Fibroblast of pulmonary artery (primary cell): ENCODE data around the gene STXBP6.

Experiments used
- DNase-seq: peaks from one replicate; pipeline ENCODE4 v3.0.0-alpha.2; 2010; ENCODE audit warnings: low read depth
- H3K4me3 ChIP-seq: replicated peaks from 2 replicates; pipeline ENCODE4 v1.5.1; 2011; ENCODE audit warnings: low read depth, mild to moderate bottlenecking, control low read depth, low read length, moderate library complexity
- CTCF ChIP-seq: IDR thresholded peaks from 2 replicates; pipeline ENCODE4 v1.5.1; 2011; ENCODE audit warnings: mild to moderate bottlenecking, control low read depth, low read length, inconsistent platforms; ENCODE audit errors: missing control alignments

STXBP6 gene

GRCh38 chr14:25069879-25070278 lies 19.9 kb upstream of the STXBP6 start:
- no peak for TF ChIP-seq CTCF
- no peak overlapping the region for H3K4me3 ChIP-seq
- no peak for DNase-seq

- no peak overlapping the region for H3K4me3 ChIP-seq
- no peak for DNase-seq
- no peak for TF ChIP-seq CTCF
Measured at GRCh38 chr14:25067600-25067999, 17.7 kb upstream of the STXBP6 start.

GRCh38 chr14:25062022-25062321 lies 12.0 kb upstream of the STXBP6 start:
- no peak for DNase-seq
- TF ChIP-seq CTCF: no peak
- no peak overlapping the region for H3K4me3 ChIP-seq

GRCh38 chr14:25056688-25057078 lies 6.7 kb upstream of the STXBP6 start:
- no peak for DNase-seq
- no peak overlapping the region for H3K4me3 ChIP-seq
- no peak for TF ChIP-seq CTCF

- no peak overlapping the region for H3K4me3 ChIP-seq
- no peak for DNase-seq
- no peak for TF ChIP-seq CTCF
Measured at GRCh38 chr14:25055992-25056687, 6.2 kb upstream of the STXBP6 start.

GRCh38 chr14:25055005-25055404 lies 5.1 kb upstream of the STXBP6 start:
- DNase-seq: no peak

More at GRCh38 chr14:25055005-25055404, 5.1 kb upstream of the STXBP6 start:
- no peak for TF ChIP-seq CTCF
- no peak overlapping the region for H3K4me3 ChIP-seq
